Caco-2 (cell line): ENCODE results near the gene TRPM6. TPM values are rescaled to one million over a fixed set of nuclear protein-coding genes. Genes with fewer than 3 reads are reported as not detected.

Experiments
- BruUV-seq: library from RNA; stranded (reverse); fragments of 400-500 nt; replicated peaks from 2 replicates; lab custom pipeline; 2021; lab: Mats Ljungman, UMichigan
- CTCF ChIA-PET: fragments of 300-600 bp; sonication (Branson Sonifier 250); formaldehyde crosslinking; loops from one replicate; lab custom pipeline; 2022; ENCODE audit warnings: antibody characterized with exemption; lab: Charles Lee
- POLR2A ChIA-PET: fragments of 300-600 bp; sonication (Branson Sonifier 250); formaldehyde crosslinking; loops from one replicate; lab custom pipeline; 2022; ENCODE audit warnings: antibody characterized with exemption; lab: Charles Lee
- DNase-seq, 2 experiments: peaks; one replicate each; pipeline versions ENCODE4 v3.0.0 to v3.0.0-alpha.2; 2020 to 2022
- H3K27me3 ChIP-seq: replicated peaks from 2 replicates; pipeline ENCODE4 v1.6.0; 2011; ENCODE audit warnings: low read length; ENCODE audit not compliant: control insufficient read depth, insufficient read depth
- H3K36me3 ChIP-seq: 2 replicates; pipeline ENCODE4 v1.5.1; 2011; ENCODE audit warnings: low read length; ENCODE audit not compliant: control insufficient read depth, insufficient read depth
- H3K4me1 ChIP-seq: fragments of 250-450 bp; sonication (Bioruptor Pico); 2 replicates; pipeline ENCODE4 v1.5.1; 2020; ENCODE audit warnings: mild to moderate bottlenecking
- H3K4me3 ChIP-seq: 2 replicates; pipeline ENCODE4 v1.5.1; 2011; ENCODE audit warnings: low read depth, mild to moderate bottlenecking, control low read depth, low read length
- H3K9me3 ChIP-seq: fragments of 250-450 bp; sonication (Bioruptor Pico); 2 replicates; pipeline ENCODE4 v1.5.1; 2020; ENCODE audit warnings: mild to moderate bottlenecking, moderate library complexity
- H3K27ac Mint-ChIP-seq: one replicate; pipeline ENCODE4 v1.8.0; 2022; ENCODE audit warnings: mixed read lengths; ENCODE audit not compliant: unreplicated experiment
- H3K27me3 Mint-ChIP-seq: one replicate; pipeline ENCODE4 v1.8.0; 2022; ENCODE audit warnings: mixed read lengths; ENCODE audit not compliant: insufficient read depth, unreplicated experiment
- H3K36me3 Mint-ChIP-seq: one replicate; pipeline ENCODE4 v1.8.0; 2022; ENCODE audit warnings: mild to moderate bottlenecking, mixed read lengths; ENCODE audit not compliant: insufficient read depth, unreplicated experiment
- H3K4me1 Mint-ChIP-seq: one replicate; pipeline ENCODE4 v1.8.0; 2022; ENCODE audit warnings: low read depth, mixed read lengths; ENCODE audit not compliant: unreplicated experiment
- H3K4me3 Mint-ChIP-seq: one replicate; pipeline ENCODE4 v1.8.0; 2022; ENCODE audit warnings: mild to moderate bottlenecking, moderate library complexity, mixed read lengths; ENCODE audit not compliant: unreplicated experiment
- H3K9me3 Mint-ChIP-seq: one replicate; pipeline ENCODE4 v1.8.0; 2022; ENCODE audit warnings: mixed read lengths; ENCODE audit not compliant: unreplicated experiment
- intact Hi-C: fragments of 100-400 bp; cut with micrococcal nuclease; formaldehyde crosslinking; loops from one replicate; pipeline ENCODE4 v1.10.0; 2022; ENCODE audit not compliant: unreplicated experiment
- total RNA-seq: library from RNA; stranded (reverse); gene quantifications from 2 replicates; pipeline ENCODE4 v1.2.3, GENCODE V29; 2022
- TF ChIP-seq, protein P1 (sequence below), 2 experiments: fragments of 200-600 bp in 1 of 2; IDR thresholded peaks; 1 replicate in 1 of 2; 2 replicates in 1 of 2; pipeline versions ENCODE4 v1.5.1 to v1.8.0; 2011 to 2022; ENCODE audit warnings: antibody characterized with exemption in 1 of 2, control low read depth in 1 of 2, inconsistent platforms in 1 of 2, low read depth in 1 of 2, low read length in 1 of 2, mild to moderate bottlenecking in 1 of 2, moderate library complexity in 1 of 2; ENCODE audit not compliant: insufficient read depth in 1 of 2, severe bottlenecking in 1 of 2, unreplicated experiment in 1 of 2

TRPM6 gene
- total RNA-seq, 1 experiment from 2014 or later: 5.0 TPM

DNA sequence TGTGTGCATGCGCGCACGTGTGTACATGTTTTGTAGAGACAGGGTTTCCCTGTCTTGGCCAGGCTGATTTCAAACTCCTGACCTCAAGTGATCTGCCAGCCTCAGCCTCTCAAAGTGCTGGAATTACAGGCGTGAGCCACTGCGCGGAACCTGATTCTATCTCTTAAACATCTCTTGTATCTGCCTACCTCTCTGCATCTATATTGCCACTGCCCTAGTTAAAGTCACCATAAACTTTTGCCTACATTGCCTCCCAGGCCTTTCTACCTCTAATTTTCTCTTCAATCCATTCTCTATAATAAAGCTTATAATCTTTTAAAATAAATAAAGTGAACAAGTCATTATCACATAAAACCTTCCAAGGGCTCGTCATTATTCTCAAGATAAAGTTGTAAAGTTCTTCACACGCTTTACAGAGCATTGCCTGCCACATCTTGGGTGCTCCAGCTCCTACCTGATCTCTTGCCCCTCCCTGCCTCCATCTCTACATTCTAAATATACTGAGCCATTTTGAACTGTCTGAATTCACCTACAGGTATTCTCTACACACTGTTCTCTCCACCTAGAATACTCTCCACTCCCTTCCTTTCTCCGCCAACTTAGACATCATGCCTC is 15.0 kb downstream of the TRPM6 start:
- Histone ChIP-seq H3K27me3 (no peaks in the 10 kb centered on the region), H3K4me1 (no peaks in the 10 kb centered on the region), H3K36me3 (no peaks in the 10 kb centered on the region), H3K9me3 (no peaks in the 10 kb centered on the region), H3K4me3 (no peak overlapping the region)
- H3K4me3 Mint-ChIP-seq: no peak overlapping the region
- ChIA-PET POLR2A (no interaction called here), CTCF (no interaction called here)
- no TSS peak for BruUV-seq
- H3K9me3 Mint-ChIP-seq: no peaks in the 10 kb centered on the region
- no peak overlapping the region for H3K27ac Mint-ChIP-seq
- intact Hi-C loops: no loop called here
- H3K36me3 Mint-ChIP-seq: peaks cover 6% of the 10 kb centered on the region
- H3K27me3 Mint-ChIP-seq: no peaks in the 10 kb centered on the region
- DNase-seq: no peak
- no peaks in the 10 kb centered on the region for H3K4me1 Mint-ChIP-seq
- TF ChIP-seq, protein P1, sequence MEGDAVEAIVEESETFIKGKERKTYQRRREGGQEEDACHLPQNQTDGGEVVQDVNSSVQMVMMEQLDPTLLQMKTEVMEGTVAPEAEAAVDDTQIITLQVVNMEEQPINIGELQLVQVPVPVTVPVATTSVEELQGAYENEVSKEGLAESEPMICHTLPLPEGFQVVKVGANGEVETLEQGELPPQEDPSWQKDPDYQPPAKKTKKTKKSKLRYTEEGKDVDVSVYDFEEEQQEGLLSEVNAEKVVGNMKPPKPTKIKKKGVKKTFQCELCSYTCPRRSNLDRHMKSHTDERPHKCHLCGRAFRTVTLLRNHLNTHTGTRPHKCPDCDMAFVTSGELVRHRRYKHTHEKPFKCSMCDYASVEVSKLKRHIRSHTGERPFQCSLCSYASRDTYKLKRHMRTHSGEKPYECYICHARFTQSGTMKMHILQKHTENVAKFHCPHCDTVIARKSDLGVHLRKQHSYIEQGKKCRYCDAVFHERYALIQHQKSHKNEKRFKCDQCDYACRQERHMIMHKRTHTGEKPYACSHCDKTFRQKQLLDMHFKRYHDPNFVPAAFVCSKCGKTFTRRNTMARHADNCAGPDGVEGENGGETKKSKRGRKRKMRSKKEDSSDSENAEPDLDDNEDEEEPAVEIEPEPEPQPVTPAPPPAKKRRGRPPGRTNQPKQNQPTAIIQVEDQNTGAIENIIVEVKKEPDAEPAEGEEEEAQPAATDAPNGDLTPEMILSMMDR (IDR thresholded peaks at IDR 0.05; ENCODE audit: insufficient read depth in 1 of 2, low read depth in 1 of 2, low read length in 1 of 2, severe bottlenecking in 1 of 2, unreplicated experiment in 1 of 2): no peak

- no peaks in the 10 kb centered on the region for H3K36me3 ChIP-seq
- DNase-seq: no peak
- POLR2A ChIA-PET: no interaction called here
- no peaks in the 10 kb centered on the region for H3K27me3 Mint-ChIP-seq
- no peaks in the 10 kb centered on the region for H3K27me3 ChIP-seq
- no TSS peak for BruUV-seq
- no peaks in the 10 kb centered on the region for H3K4me1 ChIP-seq
- CTCF ChIA-PET: no interaction called here
- no peak overlapping the region for H3K27ac Mint-ChIP-seq
- H3K9me3 ChIP-seq: no peaks in the 10 kb centered on the region
- H3K36me3 Mint-ChIP-seq: peaks cover 6% of the 10 kb centered on the region
- H3K4me3 ChIP-seq: no peak overlapping the region
- H3K9me3 Mint-ChIP-seq: no peaks in the 10 kb centered on the region
- intact Hi-C loops: no loop called here
- H3K4me1 Mint-ChIP-seq: no peaks in the 10 kb centered on the region
- TF ChIP-seq, protein P1 (IDR thresholded peaks at IDR 0.05; ENCODE audit: insufficient read depth in 1 of 2, low read depth in 1 of 2, low read length in 1 of 2, severe bottlenecking in 1 of 2, unreplicated experiment in 1 of 2): no peak
- H3K4me3 Mint-ChIP-seq: no peak overlapping the region
Observed at GRCh38 chr9:74867483-74867882, 20.2 kb downstream of the TRPM6 start.

GRCh38 chr9:74865177-74865576 is 22.5 kb downstream of the TRPM6 start:
- no peak overlapping the region for H3K4me3 ChIP-seq

More at GRCh38 chr9:74865177-74865576, 22.5 kb downstream of the TRPM6 start:
- no peaks in the 10 kb centered on the region for H3K4me1 ChIP-seq
- TF ChIP-seq, protein P1 (IDR thresholded peaks at IDR 0.05; ENCODE audit: insufficient read depth in 1 of 2, low read depth in 1 of 2, low read length in 1 of 2, severe bottlenecking in 1 of 2, unreplicated experiment in 1 of 2): no peak
- H3K9me3 ChIP-seq: no peaks in the 10 kb centered on the region
- Mint-ChIP-seq H3K4me3 (no peak overlapping the region), H3K27me3 (no peaks in the 10 kb centered on the region), H3K9me3 (no peaks in the 10 kb centered on the region), H3K4me1 (peaks cover 7% of the 10 kb centered on the region), H3K27ac (no peak overlapping the region), H3K36me3 (peaks cover 6% of the 10 kb centered on the region)
- BruUV-seq: no TSS peak
- no peak for DNase-seq
- no peaks in the 10 kb centered on the region for H3K36me3 ChIP-seq
- ChIA-PET POLR2A (no interaction called here), CTCF (no interaction called here)
- intact Hi-C loops: no loop called here
- no peaks in the 10 kb centered on the region for H3K27me3 ChIP-seq
